Liver (tissue), 3 donors: ENCODE data around the gene LRRC38.

ENCODE experiments used
- ATF3 ChIP-seq: IDR thresholded peaks from 2 replicates; pipeline ENCODE4 v1.6.1; 2016; ENCODE audit warnings: antibody characterized with exemption
- CTCF ChIP-seq: fragments of 150-350 bp; IDR thresholded peaks from 2 replicates; pipeline ENCODE4 v1.5.1; 2017; ENCODE audit warnings: improper control_type of control experiment, low read depth, low read length; ENCODE audit not compliant: missing input control
- FOXA1 ChIP-seq: IDR thresholded peaks from 2 replicates; pipeline ENCODE4 v1.6.1; 2016; ENCODE audit warnings: antibody characterized with exemption
- GABPA ChIP-seq, 2 donors: IDR thresholded peaks in 1 of 2; conservative IDR thresholded peaks in 1 of 2; 2 replicates each; pipeline ENCODE4 v1.6.1; 2016; ENCODE audit warnings: antibody characterized with exemption in 2 of 2, mild to moderate bottlenecking in 1 of 2, moderate library complexity in 1 of 2
- JUND ChIP-seq, 2 donors: IDR thresholded peaks; 2 replicates each; pipeline ENCODE4 v1.6.1; 2016; ENCODE audit warnings: antibody characterized with exemption in 2 of 2
- REST ChIP-seq: IDR thresholded peaks from 2 replicates; pipeline ENCODE4 v1.6.1; 2016; ENCODE audit warnings: antibody characterized with exemption, mild to moderate bottlenecking
- SP1 ChIP-seq: IDR thresholded peaks from 2 replicates; pipeline ENCODE4 v1.6.1; 2018; ENCODE audit warnings: antibody characterized with exemption, mild to moderate bottlenecking
- TAF1 ChIP-seq: conservative IDR thresholded peaks from 2 replicates; pipeline ENCODE4 v1.6.1; 2016; ENCODE audit warnings: antibody characterized with exemption, mild to moderate bottlenecking
- YY1 ChIP-seq: IDR thresholded peaks from 2 replicates; pipeline ENCODE4 v1.6.1; 2016; ENCODE audit warnings: antibody characterized with exemption, mild to moderate bottlenecking
- ZBTB33 ChIP-seq: IDR thresholded peaks from 2 replicates; pipeline ENCODE4 v1.6.1; 2016; ENCODE audit warnings: antibody characterized with exemption
- donor health status: healthy.
- donor health status: healthy.

GRCh38 chr1:13538832-13539231, 25.0 kb upstream of the LRRC38 start:
- TF ChIP-seq JUND (IDR thresholded peaks at IDR 0.05) (no peak), CTCF (no peak), FOXA1 (no peak), TAF1 (no peak), SP1 (no peak), YY1 (no peak), ZBTB33 (no peak), GABPA (IDR thresholded peaks at IDR 0.05 in 1 of 2, conservative IDR thresholded peaks at IDR 0.05 in 1 of 2) (no peak), ATF3 (no peak), REST (no peak)
